Type B pancreatic cell (in vitro differentiated cells): Measurements from ENCODE around the gene RSBN1L. TPM values are rescaled to one million over a fixed set of nuclear protein-coding genes. Genes with fewer than 3 reads are reported as not detected.
"Not testable (repeated sequence)": the region's sequence is repeated elsewhere in the genome, so short reads cannot be mapped to it uniquely, and the experiment has no call there.

Experiments
- DNase-seq: peaks from one replicate; pipeline ENCODE4 v3.0.0; 2021; ENCODE audit warnings: mixed read lengths; ENCODE audit not compliant: unreplicated experiment; ENCODE audit errors: extremely low spot score
- H3K27ac Mint-ChIP-seq: 2 replicates; pipeline ENCODE4 v1.8.0; 2021; ENCODE audit warnings: mild to moderate bottlenecking, mixed read lengths
- H3K27me3 Mint-ChIP-seq: 2 replicates; pipeline ENCODE4 v1.8.0; 2021; ENCODE audit warnings: mixed read lengths
- H3K36me3 Mint-ChIP-seq: 2 replicates; pipeline ENCODE4 v1.8.0; 2021; ENCODE audit warnings: mixed read lengths
- H3K4me1 Mint-ChIP-seq: one replicate; pipeline ENCODE4 v1.8.0; 2021; ENCODE audit warnings: mixed read lengths; ENCODE audit not compliant: unreplicated experiment
- H3K4me3 Mint-ChIP-seq: 2 replicates; pipeline ENCODE4 v1.8.0; 2021; ENCODE audit warnings: mild to moderate bottlenecking, mixed read lengths
- H3K9me3 Mint-ChIP-seq: 2 replicates; pipeline ENCODE4 v1.8.0; 2021; ENCODE audit warnings: mixed read lengths
- CTCF ChIP-seq: fragments of 200-600 bp; sonication (generic); conservative IDR thresholded peaks from 2 replicates; pipeline ENCODE4 v1.5.0; 2021; ENCODE audit warnings: antibody characterized with exemption, mild to moderate bottlenecking
- total RNA-seq: library from RNA; stranded (reverse); gene quantifications from 2 replicates; pipeline ENCODE4 v1.2.1, GENCODE V29; 2021; ENCODE audit warnings: low replicate concordance

Gene RSBN1L
- total RNA-seq, 1 donor from 2014 or later: 20.4 TPM

GRCh38 chr7:77782383-77782782, 86.1 kb downstream of the RSBN1L start:
- H3K27ac Mint-ChIP-seq: no peak overlapping the region
- H3K36me3 Mint-ChIP-seq: peaks cover 34% of the 10 kb centered on the region
- no peaks in the 10 kb centered on the region for H3K9me3 Mint-ChIP-seq
- peaks cover 6% of the 10 kb centered on the region for H3K4me1 Mint-ChIP-seq
- H3K27me3 Mint-ChIP-seq: no peaks in the 10 kb centered on the region
- TF ChIP-seq CTCF: no peak
- DNase-seq: no peak
- H3K4me3 Mint-ChIP-seq: no peak overlapping the region

DNA sequence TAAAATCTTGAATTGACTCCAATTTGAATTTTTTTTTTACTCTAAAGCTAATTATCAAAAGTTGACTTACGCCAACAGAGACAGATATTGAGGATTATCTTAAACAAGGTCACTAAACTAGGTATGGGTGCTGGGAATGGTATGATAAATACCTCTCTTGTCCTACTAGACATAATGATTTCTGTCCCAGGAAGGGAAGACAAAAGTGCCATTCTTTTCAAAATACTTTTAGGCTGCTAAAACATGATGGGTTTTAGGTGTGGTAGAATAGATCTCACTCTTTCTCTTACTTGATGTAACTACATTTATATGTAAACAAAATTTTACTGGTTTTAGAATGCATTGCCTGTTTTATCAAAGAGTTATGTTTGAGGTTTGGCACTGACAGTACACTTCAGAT, 86.9 kb downstream of the RSBN1L start:
- H3K27ac Mint-ChIP-seq: no peak overlapping the region

DNA sequence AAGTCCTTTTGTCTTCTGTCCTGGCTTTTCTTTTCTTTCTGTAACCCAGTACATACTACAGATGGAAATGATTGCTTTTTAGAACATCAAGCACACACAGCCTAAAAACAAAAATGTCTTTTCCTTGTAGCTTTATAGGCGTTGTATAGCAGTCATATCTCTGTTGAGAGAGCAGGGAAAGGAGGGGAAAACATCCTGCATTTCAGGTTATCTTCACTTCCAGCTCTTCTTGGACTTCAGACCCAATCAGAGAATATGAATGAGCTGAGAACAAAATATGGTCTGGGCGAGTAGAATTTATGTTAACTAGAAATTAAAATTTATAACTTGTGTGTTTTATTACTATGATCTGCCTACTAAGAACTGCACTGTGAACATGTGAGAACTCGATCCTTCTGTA, 87.3 kb downstream of the RSBN1L start:
- H3K27ac Mint-ChIP-seq: no peak overlapping the region
- H3K4me1 Mint-ChIP-seq: peaks cover 6% of the 10 kb centered on the region
- no peaks in the 10 kb centered on the region for H3K9me3 Mint-ChIP-seq

More for the DNA sequence above, 86.9 kb downstream of the RSBN1L start:
- peaks cover 31% of the 10 kb centered on the region for H3K36me3 Mint-ChIP-seq
- H3K4me3 Mint-ChIP-seq: no peak overlapping the region
- H3K9me3 Mint-ChIP-seq: no peaks in the 10 kb centered on the region
- H3K27me3 Mint-ChIP-seq: no peaks in the 10 kb centered on the region
- H3K4me1 Mint-ChIP-seq: peaks cover 6% of the 10 kb centered on the region
- TF ChIP-seq CTCF: no peak
- DNase-seq: no peak

DNA sequence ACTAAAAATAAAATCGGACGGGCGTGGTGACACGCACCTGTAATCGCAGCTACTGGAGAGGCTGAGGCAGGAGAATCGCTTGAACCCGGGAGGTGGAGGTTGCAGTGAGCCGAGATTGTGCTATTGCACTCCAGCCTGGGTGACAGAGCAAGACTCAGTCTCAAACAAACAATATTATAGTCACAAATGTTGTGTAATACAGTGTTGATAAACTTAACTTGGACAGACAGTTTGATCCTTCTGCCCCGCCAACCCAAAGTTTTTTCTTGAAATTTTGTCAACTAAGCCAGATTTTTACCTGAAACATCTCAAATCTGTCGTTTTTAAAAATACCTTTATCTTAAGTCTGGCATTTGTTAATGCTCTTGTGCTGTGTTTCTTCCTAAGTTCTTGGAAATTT, 88.2 kb downstream of the RSBN1L start:
- not testable (repeated sequence) for H3K4me1 Mint-ChIP-seq, H3K9me3 Mint-ChIP-seq, H3K4me3 Mint-ChIP-seq, DNase-seq, H3K27ac Mint-ChIP-seq, H3K27me3 Mint-ChIP-seq
- H3K36me3 Mint-ChIP-seq: peaks cover 30% of the 10 kb centered on the region

More for the DNA sequence above, 87.3 kb downstream of the RSBN1L start:
- Mint-ChIP-seq H3K27me3 (no peaks in the 10 kb centered on the region), H3K36me3 (peaks cover 27% of the 10 kb centered on the region), H3K4me3 (no peak overlapping the region)
- no peak for TF ChIP-seq CTCF
- DNase-seq: no peak

DNA sequence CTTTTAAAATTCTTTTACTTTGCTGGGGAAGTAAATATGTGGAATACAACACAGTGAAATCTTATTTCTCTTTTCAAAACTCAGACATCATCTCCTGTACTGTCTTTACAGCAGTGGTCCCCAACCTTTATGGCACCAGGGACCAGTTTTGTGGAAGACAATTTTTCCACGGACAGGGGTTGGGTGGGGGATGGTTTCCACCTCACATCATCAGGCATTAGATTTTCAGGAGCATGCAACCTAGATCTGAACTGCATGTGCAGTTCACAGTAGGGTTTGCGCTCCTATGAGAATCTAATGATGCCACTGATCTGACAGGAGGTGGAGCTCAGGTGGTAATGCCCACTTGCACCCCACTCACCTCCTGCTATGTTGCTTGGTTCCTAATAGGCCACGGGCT, 89.8 kb downstream of the RSBN1L start:
- no peaks in the 10 kb centered on the region for H3K27me3 Mint-ChIP-seq
- no peak overlapping the region for H3K27ac Mint-ChIP-seq
- peaks cover 25% of the 10 kb centered on the region for H3K36me3 Mint-ChIP-seq
- H3K4me3 Mint-ChIP-seq: no peak overlapping the region
- no peak for DNase-seq
- no peak for TF ChIP-seq CTCF
- no peaks in the 10 kb centered on the region for H3K9me3 Mint-ChIP-seq
- H3K4me1 Mint-ChIP-seq: peaks cover 6% of the 10 kb centered on the region

- no peaks in the 10 kb centered on the region for H3K27me3 Mint-ChIP-seq
- no peak overlapping the region for H3K4me3 Mint-ChIP-seq
- no peak for TF ChIP-seq CTCF
- H3K9me3 Mint-ChIP-seq: no peaks in the 10 kb centered on the region
- H3K4me1 Mint-ChIP-seq: peaks cover 6% of the 10 kb centered on the region
- no peak overlapping the region for H3K27ac Mint-ChIP-seq
- peaks cover 23% of the 10 kb centered on the region for H3K36me3 Mint-ChIP-seq
- DNase-seq: no peak
Observed at GRCh38 chr7:77786741-77787140, 90.5 kb downstream of the RSBN1L start.
